Stimulated activated CD4-positive, alpha-beta T cell treated with anti-CD3 and anti-CD28 coated beads, Interleukin-2, amount 100 ng/mL, for 24 hours (primary cell): ENCODE measurements around the gene MSRB3.
"Not testable (repeated sequence)": the region's sequence is repeated elsewhere in the genome, so short reads cannot be mapped to it uniquely, and the experiment has no call there.

Source experiments
- DNase-seq, 2 donors: peaks; one replicate each; pipeline ENCODE4 v3.0.0-alpha.2; 2020

MSRB3 gene

GRCh38 chr12:65460063-65460462, 181.6 kb downstream of the MSRB3 start:
- no peak for DNase-seq

GRCh38 chr12:65461017-65461416, 182.5 kb downstream of the MSRB3 start:
- DNase-seq: no peak

- DNase-seq: no peak
These were observed 184.0 kb downstream of the MSRB3 start for GRCh38 chr12:65462484-65462883.

- DNase-seq: no peak
These were observed 184.6 kb downstream of the MSRB3 start for GRCh38 chr12:65463082-65463481.

GRCh38 chr12:65463611-65464010, 185.1 kb downstream of the MSRB3 start:
- no peak for DNase-seq

- no peak for DNase-seq
These were observed 186.4 kb downstream of the MSRB3 start for GRCh38 chr12:65464930-65465329.

GRCh38 chr12:65465766-65466547, 187.5 kb downstream of the MSRB3 start:
- no peak for DNase-seq

- no peak for DNase-seq
These were observed 188.4 kb downstream of the MSRB3 start for GRCh38 chr12:65466911-65467310.

GRCh38 chr12:65470256-65470655, 191.8 kb downstream of the MSRB3 start:
- no peak for DNase-seq

- no peak for DNase-seq
These were observed 193.6 kb downstream of the MSRB3 start for GRCh38 chr12:65472079-65472478.

- DNase-seq: no peak
These were observed 196.3 kb downstream of the MSRB3 start for GRCh38 chr12:65474831-65475230.

- no peak for DNase-seq
These were observed 199.2 kb downstream of the MSRB3 start for GRCh38 chr12:65477721-65478120.

GRCh38 chr12:65483891-65484516, 205.5 kb downstream of the MSRB3 start:
- DNase-seq: not testable (repeated sequence)

- no peak for DNase-seq
These were observed 209.7 kb downstream of the MSRB3 start for GRCh38 chr12:65488197-65488596.

- no peak for DNase-seq
These were observed 211.8 kb downstream of the MSRB3 start for GRCh38 chr12:65490250-65490649.

- no peak for DNase-seq
These were observed 214.8 kb downstream of the MSRB3 start for GRCh38 chr12:65492998-65493912.

GRCh38 chr12:65493913-65494245, 215.4 kb downstream of the MSRB3 start:
- no peak for DNase-seq

GRCh38 chr12:65494537-65494936, 216.1 kb downstream of the MSRB3 start:
- no peak for DNase-seq

- no peak for DNase-seq
These were observed 216.8 kb downstream of the MSRB3 start for GRCh38 chr12:65495233-65495632.

GRCh38 chr12:65496617-65497016, 218.1 kb downstream of the MSRB3 start:
- DNase-seq: no peak

GRCh38 chr12:65497660-65498059, 219.2 kb downstream of the MSRB3 start:
- DNase-seq: no peak

- DNase-seq: no peak
These were observed 220.7 kb downstream of the MSRB3 start for GRCh38 chr12:65499167-65499566.

- DNase-seq: no peak
These were observed 221.8 kb downstream of the MSRB3 start for GRCh38 chr12:65500091-65500900.
